GM19193 (cell line): ENCODE data around the gene GRID1.

Experiments
- POLR2A ChIP-seq: IDR thresholded peaks from 4 replicates; pipeline ENCODE4 v1.6.1; 2011; ENCODE audit not compliant: insufficient read depth, insufficient read length; ENCODE audit errors: extremely low read depth

Gene GRID1

GRCh38 chr10:86162036-86162435, 204.6 kb downstream of the GRID1 start:
- no peak for TF ChIP-seq POLR2A

- no peak for TF ChIP-seq POLR2A
Observed at GRCh38 chr10:86160890-86161585, 205.6 kb downstream of the GRID1 start.

- TF ChIP-seq POLR2A: no peak
Observed at GRCh38 chr10:86159797-86160196, 206.8 kb downstream of the GRID1 start.

GRCh38 chr10:86155054-86155921, 211.3 kb downstream of the GRID1 start:
- TF ChIP-seq POLR2A: no peak

GRCh38 chr10:86153751-86154150, 212.8 kb downstream of the GRID1 start:
- no peak for TF ChIP-seq POLR2A

GRCh38 chr10:86152911-86153310, 213.7 kb downstream of the GRID1 start:
- no peak for TF ChIP-seq POLR2A

GRCh38 chr10:86152354-86152753, 214.2 kb downstream of the GRID1 start:
- no peak for TF ChIP-seq POLR2A

- TF ChIP-seq POLR2A: no peak
Observed at GRCh38 chr10:86151613-86152012, 215.0 kb downstream of the GRID1 start.

- TF ChIP-seq POLR2A: no peak
Observed at GRCh38 chr10:86149257-86149656, 217.3 kb downstream of the GRID1 start.

- TF ChIP-seq POLR2A: no peak
Observed at GRCh38 chr10:86148117-86148516, 218.5 kb downstream of the GRID1 start.

GRCh38 chr10:86144301-86144700, 222.3 kb downstream of the GRID1 start:
- no peak for TF ChIP-seq POLR2A

GRCh38 chr10:86141896-86142295, 224.7 kb downstream of the GRID1 start:
- TF ChIP-seq POLR2A: no peak

- no peak for TF ChIP-seq POLR2A
Observed at GRCh38 chr10:86139066-86139657, 227.4 kb downstream of the GRID1 start.

- no peak for TF ChIP-seq POLR2A
Observed at GRCh38 chr10:86138551-86139065, 228.0 kb downstream of the GRID1 start.

- no peak for TF ChIP-seq POLR2A
Observed at GRCh38 chr10:86137561-86137960, 229.0 kb downstream of the GRID1 start.
